Measurements from ENCODE around the gene SIN3B.

The SIN3B gene

GRCh38 chr19:16917401-16917800 lies 88.2 kb downstream of the SIN3B start:
- DNase-seq: no peak

- no peak for DNase-seq
These were observed 90.3 kb downstream of the SIN3B start for GRCh38 chr19:16919496-16919895.

DNA sequence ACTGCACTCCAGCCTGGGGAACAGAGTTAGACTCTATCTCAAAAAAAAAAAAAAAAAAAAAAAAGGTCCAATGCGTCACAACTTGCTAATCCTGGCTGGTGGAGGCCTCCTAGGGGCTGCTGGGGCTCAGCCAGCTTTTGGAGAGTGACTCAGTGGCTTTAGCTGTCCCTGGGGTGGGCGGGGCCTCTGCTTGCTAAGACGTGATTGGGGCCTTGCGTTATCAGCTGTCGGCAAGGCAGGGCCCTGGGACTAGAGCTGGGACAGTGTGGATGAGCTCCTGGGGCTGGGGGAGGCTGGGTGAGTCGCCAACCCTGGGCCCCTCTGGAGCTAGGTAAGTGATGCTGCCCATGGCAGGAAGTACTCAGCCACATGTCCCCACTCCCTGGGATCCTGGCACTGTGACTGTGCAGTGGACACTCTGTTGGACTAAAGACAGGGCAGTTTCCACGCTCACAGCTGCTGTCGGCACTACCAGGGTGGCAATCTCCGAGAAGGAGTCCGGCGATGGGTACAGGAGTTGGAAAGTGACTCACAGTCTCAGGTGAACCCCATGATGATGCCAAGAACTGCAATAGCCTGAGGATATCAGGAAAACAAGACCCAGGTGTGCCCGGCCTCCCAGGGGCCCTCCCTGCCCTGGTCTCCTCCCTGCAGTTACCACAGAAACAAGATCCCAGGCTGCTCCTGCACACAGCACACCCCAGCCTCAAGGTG lies 91.8 kb downstream of the SIN3B start:
- no peak for DNase-seq

DNA sequence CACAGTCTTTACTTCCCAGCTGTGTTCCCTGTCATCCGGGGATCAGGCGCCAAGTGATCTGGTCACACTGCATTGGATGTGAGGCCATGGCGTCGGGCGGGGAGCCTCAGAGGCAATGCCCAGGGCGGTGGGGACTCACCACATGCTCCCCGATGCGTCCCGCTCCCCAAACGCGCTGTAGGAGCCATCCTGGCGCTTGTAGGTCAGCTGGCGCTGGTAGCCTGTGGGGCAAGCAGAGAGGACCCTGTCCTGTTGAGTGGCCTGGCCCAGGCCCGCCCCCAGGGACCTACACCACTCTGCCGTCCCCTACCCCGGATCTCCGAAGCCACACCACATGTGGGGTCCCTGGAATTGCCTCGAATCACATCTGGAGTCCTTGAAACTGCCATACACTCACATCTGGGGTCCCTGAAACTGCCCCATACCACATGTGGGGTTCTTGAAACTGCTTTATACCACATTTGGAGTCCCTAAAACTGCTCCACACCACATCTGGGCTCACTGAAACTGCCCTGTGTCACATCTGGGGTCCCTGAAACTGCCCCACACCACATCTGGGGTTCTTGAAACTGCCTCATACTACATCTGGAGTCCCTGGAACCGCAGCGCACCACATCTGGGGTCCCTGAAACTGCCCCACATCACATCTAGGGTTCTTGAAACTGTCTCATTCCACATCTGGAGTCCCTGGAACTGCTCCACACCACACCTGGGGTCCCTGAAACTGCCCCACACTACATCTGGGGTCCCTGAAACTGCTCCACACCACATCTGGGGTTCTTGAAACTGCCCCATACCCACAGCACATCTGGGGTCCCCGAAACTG lies 92.8 kb downstream of the SIN3B start:
- no peak for DNase-seq

DNA sequence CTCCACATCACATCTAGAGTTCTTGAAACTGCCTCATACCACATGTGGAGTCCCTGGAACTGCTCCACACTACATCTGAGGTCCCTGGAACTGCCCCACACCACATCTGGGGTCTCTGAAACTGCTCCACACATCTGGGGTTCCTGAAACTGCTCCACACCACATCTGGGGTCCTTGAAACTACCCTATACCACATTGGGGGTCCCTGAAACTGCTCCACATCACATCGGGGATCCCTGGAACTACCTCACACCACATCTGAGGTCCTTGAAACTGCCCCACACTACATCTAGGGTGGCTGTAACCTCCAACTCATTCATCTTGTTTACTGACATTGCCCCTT lies 93.4 kb downstream of the SIN3B start:
- DNase-seq: no peak

DNA sequence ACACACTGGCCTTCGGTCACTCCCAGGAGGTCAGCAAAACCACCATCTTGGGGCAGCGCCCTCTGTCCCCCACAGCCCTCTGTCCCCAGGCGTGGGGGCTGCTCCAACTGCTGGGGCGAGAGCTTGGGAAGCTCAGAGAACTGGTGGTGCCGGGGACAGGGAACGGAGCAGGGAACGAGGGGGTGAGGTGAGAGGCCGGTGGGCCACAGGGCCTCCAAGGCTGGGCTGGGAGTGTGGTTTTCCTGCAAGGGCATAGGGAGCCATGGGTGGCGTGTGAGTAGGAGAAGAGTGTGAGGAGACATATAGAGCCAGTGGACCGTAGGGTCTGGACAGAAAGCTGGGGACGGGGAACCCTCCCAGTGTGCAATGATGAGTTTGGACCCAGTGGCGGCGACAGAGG lies 93.8 kb downstream of the SIN3B start:
- no peak for DNase-seq

DNA sequence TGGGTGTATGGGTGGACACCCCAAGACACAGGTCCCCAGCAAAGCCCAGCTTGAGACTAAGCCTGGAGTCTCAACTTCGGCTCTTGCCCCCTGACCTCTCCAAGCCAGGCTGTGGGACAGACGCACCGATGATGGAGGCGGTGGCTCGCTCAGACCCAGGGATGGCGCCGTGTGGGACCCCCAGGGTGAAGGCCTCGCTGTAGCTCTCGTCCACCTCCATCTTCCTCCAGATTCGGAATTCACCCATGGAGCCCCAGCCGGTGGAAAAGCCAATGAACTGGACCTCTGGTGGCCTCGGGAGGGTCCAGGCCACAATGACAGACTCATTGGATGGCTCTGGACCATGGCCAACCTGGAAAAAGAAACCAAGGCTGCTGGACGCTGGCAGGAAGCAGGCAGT lies 98.7 kb downstream of the SIN3B start:
- no peak for DNase-seq

DNA sequence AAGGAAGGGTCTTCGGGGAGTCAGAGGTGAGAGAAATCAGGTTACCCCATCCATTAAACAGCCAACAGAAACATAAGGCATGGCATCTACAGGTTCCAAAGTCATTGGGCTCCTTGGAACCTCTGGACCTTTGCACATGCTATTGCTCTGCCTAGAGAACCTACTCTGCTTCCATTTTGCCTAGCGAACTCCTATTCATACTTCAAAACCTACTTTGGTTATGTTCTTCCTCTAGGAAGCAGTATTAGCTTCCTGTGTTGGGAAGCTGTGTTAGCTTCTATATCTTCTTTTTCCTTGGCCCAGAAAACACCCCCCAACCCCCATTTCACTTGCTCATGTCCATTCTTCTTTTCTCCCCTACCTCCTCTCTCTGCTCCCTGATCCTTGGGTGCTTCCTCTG lies 99.2 kb downstream of the SIN3B start:
- DNase-seq: no peak

DNA sequence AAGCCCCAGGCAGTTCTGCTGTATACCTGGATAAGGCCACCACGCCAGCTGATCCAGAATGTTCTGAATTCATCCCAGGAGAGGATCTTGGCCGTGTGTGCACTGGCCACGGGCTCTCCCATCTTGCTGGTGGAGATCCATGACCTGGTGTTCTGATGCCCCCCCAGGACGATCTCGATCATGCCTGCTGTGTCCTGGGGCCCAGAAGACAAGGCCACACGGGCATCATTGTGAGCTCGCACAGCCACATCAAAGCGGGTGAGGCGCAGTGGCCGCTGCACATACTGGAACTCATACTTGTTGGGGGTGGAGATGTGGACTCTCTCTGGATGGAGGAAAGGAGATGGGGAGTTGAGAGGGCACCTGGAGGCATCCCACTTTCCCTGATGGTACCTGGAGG lies 99.7 kb downstream of the SIN3B start:
- no peak for DNase-seq
